ENCODE data around the gene STK24. TPM values are rescaled to one million over a fixed set of nuclear protein-coding genes. Genes with fewer than 3 reads are reported as not detected.

STK24 gene
- total RNA-seq, 4 donors from 2014 or later = 49.8 to 68.9 (median 57.0) TPM

DNA sequence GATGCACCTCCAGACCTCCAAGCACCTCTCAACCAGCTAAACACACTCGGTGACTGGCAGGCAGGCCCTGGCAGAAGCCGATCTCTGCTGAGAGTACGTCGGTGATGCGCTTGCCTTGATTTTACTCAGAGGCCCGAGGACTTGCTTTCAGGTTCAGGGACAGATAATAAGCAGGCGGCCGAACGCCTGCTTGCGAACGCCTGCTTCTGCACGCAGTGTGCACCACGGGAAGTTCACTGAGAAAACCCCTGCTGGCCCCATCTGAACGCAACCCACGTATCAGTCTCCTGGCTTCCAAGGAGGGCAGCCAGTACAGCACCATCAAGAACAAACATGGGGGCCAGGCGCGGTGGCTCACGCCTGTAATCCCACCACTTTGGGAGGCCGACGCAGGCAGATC, 108.0 kb downstream of the STK24 start:
- Histone ChIP-seq H3K4me1 (peaks cover 0 to 9% (median 0%) of the 10 kb centered on the region in 4 donors), H3K9me3 (no peaks in the 10 kb centered on the region), H3K36me3 (peaks cover 0 to 52% (median 8%) of the 10 kb centered on the region in 3 donors), H3K27me3 (no peaks in the 10 kb centered on the region), H3K27ac (no peak overlapping the region), H3K4me3 (no peak overlapping the region)
- TF ChIP-seq CTCF (IDR thresholded peaks at IDR 0.05) (no peak), EP300 (IDR thresholded peaks at IDR 0.05) (no peak)
- no peak for DNase-seq (ENCODE audit: low spot score in 2 of 2)
- 92 to 94% methylated on average over 16 to 20 of the region's 20 CpGs for WGBS, 2 donors

GRCh38 chr13:98468361-98468760, 108.5 kb downstream of the STK24 start:
- no peak overlapping the region for H3K4me3 ChIP-seq
- H3K27me3 ChIP-seq = no peaks in the 10 kb centered on the region
- no peaks in the 10 kb centered on the region for H3K9me3 ChIP-seq
- H3K4me1 ChIP-seq = peaks cover 0 to 4% (median 0%) of the 10 kb centered on the region in 4 donors
- no peak overlapping the region for H3K27ac ChIP-seq
- TF ChIP-seq POLR2A (IDR thresholded peaks at IDR 0.05) = no peak
- TF ChIP-seq EP300 (IDR thresholded peaks at IDR 0.05) = no peak
- TF ChIP-seq CTCF (IDR thresholded peaks at IDR 0.05) = no peak
- WGBS, 2 donors = 56 to 66% methylated on average over 3 of the region's 3 CpGs
- H3K36me3 ChIP-seq = peaks cover 0 to 46% (median 10%) of the 10 kb centered on the region in 3 donors
- no peak for DNase-seq (ENCODE audit: low spot score in 2 of 2)

DNA sequence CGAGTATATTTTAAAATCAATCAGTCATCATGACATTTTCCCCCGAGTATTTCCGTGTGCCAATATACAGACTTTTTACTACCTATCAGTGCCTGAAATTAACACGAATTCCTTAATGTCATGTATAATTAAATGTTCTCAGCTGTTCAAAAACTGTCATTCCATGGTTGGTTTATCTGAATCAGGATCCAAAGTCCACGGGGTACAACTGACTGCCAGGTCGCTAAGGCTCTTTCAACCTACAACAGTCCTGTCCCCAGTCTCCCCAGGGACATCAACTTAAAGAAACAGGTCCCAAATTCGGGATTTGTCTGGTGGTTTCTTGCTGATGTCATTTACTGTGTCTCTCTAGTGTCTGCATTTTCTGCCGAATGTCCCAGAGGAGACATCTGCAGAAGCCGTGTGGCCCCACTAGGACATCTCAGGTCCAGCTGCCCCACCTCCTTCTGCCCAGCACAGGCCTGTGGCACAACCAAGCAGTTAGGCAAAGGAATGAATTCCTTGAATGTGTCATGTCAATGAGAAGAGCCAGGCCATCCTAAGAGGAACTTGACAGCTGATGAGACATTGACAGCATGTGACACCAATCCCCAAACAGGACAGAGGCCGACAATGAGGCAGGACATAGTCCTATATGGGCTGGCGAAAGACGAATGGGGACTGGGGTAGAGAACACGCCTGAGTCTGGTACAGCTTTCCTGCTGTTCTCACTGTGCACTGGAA, 109.5 kb downstream of the STK24 start:
- no peak overlapping the region for H3K4me3 ChIP-seq
- no peaks in the 10 kb centered on the region for H3K9me3 ChIP-seq
- no peak for TF ChIP-seq CTCF (IDR thresholded peaks at IDR 0.05)
- no peak for TF ChIP-seq POLR2A (IDR thresholded peaks at IDR 0.05)
- no peak for TF ChIP-seq EP300 (IDR thresholded peaks at IDR 0.05)
- 84 to 88% methylated on average over 13 of the region's 13 CpGs for WGBS, 2 donors
- H3K4me1 ChIP-seq = peaks cover 0 to 4% (median 0%) of the 10 kb centered on the region in 4 donors
- no peaks in the 10 kb centered on the region for H3K27me3 ChIP-seq
- H3K27ac ChIP-seq = peak overlapping the region in 1 of 4 donors; percentile 29
- H3K36me3 ChIP-seq = peaks cover 0 to 43% (median 15%) of the 10 kb centered on the region in 3 donors
- no peak for DNase-seq (ENCODE audit: low spot score in 2 of 2)

- Histone ChIP-seq H3K27me3 (no peaks in the 10 kb centered on the region), H3K36me3 (peaks cover 0 to 43% (median 11%) of the 10 kb centered on the region in 3 donors), H3K4me3 (no peak overlapping the region), H3K9me3 (no peaks in the 10 kb centered on the region), H3K4me1 (peaks cover 0 to 4% (median 0%) of the 10 kb centered on the region in 4 donors), H3K27ac (no peak overlapping the region)
- TF ChIP-seq CTCF (IDR thresholded peaks at IDR 0.05) = peak; percentile 29 to 57 (median 40)
- no peak for TF ChIP-seq POLR2A (IDR thresholded peaks at IDR 0.05)
- 51 to 58% methylated on average over 11 of the region's 11 CpGs for WGBS, 2 donors
- DNase-seq (ENCODE audit: low spot score in 2 of 2) = peak in 1 of 2 donors; percentile 61
Observed at GRCh38 chr13:98466634-98467236, 110.2 kb downstream of the STK24 start.

DNA sequence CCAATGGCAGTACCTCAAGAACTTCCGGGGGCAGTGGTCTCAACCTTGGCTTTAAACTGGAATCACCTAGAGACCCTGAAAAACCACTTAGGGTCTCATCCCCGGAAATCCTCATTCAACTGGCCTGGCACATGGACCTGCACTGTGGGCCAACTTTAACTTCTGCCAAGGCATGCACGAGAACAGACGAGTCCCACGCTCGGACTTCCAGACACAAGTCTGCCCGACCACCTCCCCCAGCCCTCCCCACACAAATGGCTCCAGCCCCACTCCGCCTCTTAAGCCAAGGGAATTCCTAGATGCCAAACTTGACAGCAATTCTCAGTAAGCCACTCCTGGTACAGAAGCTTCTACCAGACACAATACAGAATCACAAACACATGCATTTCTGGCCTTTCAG, 114.0 kb downstream of the STK24 start:
- H3K4me3 ChIP-seq = no peak overlapping the region
- H3K4me1 ChIP-seq = peaks cover 0 to 6% (median 0%) of the 10 kb centered on the region in 4 donors
- H3K27ac ChIP-seq = no peak overlapping the region
- H3K36me3 ChIP-seq = peaks cover 0 to 62% (median 6%) of the 10 kb centered on the region in 3 donors
- no peak for DNase-seq (ENCODE audit: low spot score in 2 of 2)
- H3K9me3 ChIP-seq = no peaks in the 10 kb centered on the region
- H3K27me3 ChIP-seq = no peaks in the 10 kb centered on the region
- 66 to 83% methylated on average over 8 of the region's 8 CpGs for WGBS, 2 donors
- TF ChIP-seq CTCF (IDR thresholded peaks at IDR 0.05) (no peak), POLR2A (IDR thresholded peaks at IDR 0.05) (no peak), EP300 (IDR thresholded peaks at IDR 0.05) (no peak)

Data from tibial nerve (tissue), 4 donors.